Gastrocnemius medialis (tissue), 4 donors: ENCODE measurements around the gene RFT1. TPM values are rescaled to one million over a fixed set of nuclear protein-coding genes. Genes with fewer than 3 reads are reported as not detected.

Experiments used
- ATAC-seq, 2 donors: fragments of 150-250 bp; one replicate each; pipeline ENCODE4 v1.9.1; 2016
- DNase-seq, 2 donors: peaks; one replicate each; pipeline ENCODE4 v3.0.0-alpha.2; 2019
- H3K27ac ChIP-seq, 4 donors: fragments of 200-600 bp; sonication (generic); 1 replicate in 1 of 4; 2 replicates in 3 of 4; pipeline ENCODE4 v1.5.1; 2016 to 2018; ENCODE audit warnings: mild to moderate bottlenecking in 2 of 4, moderate library complexity in 1 of 4
- H3K27me3 ChIP-seq, 3 donors: fragments of 200-600 bp; sonication (generic) in 2 of 3; 1 replicate in 1 of 3; 2 replicates in 2 of 3; pipeline versions ENCODE4 v1.5.1 to v1.6.0; 2016 to 2019; ENCODE audit warnings: mild to moderate bottlenecking in 1 of 3, moderate library complexity in 1 of 3
- H3K36me3 ChIP-seq, 2 donors: fragments of 200-600 bp; sonication (generic) in 1 of 2; one replicate each; pipeline ENCODE4 v1.5.1; 2017 to 2018
- H3K4me1 ChIP-seq, 2 donors: fragments of 200-600 bp; sonication (generic) in 1 of 2; one replicate each; pipeline ENCODE4 v1.5.1; 2016 to 2017; ENCODE audit warnings: mild to moderate bottlenecking in 2 of 2
- H3K4me3 ChIP-seq, 4 donors: fragments of 200-600 bp; sonication (generic) in 3 of 4; 1 replicate in 1 of 4; 2 replicates in 3 of 4; pipeline ENCODE4 v1.5.1; 2016 to 2019; ENCODE audit warnings: mild to moderate bottlenecking in 2 of 4
- H3K9me3 ChIP-seq, 3 donors: fragments of 200-600 bp; sonication (generic) in 2 of 3; 1 replicate in 1 of 3; 2 replicates in 2 of 3; pipeline ENCODE4 v1.5.1; 2016 to 2019
- POLR2A ChIP-seq, 2 donors: fragments of 450-650 bp; IDR thresholded peaks; one replicate each; pipeline ENCODE4 v1.6.1; 2017; ENCODE audit warnings: antibody characterized with exemption in 2 of 2, mild to moderate bottlenecking in 2 of 2, moderate library complexity in 2 of 2
- in situ Hi-C, 4 donors: fragments of 200-750 bp; cut with MboI; loops; one replicate each; pipeline versions ENCODE4 v1.15.0 to v1.8.0; 2017; ENCODE audit warnings: low sequenced_read_pairs in 4 of 4
- intact Hi-C: fragments of 100-400 bp; cut with DNase I; formaldehyde crosslinking; loops from one replicate; pipeline ENCODE4 v1.15.1; 2023; ENCODE audit warnings: low total_unique reads
- total RNA-seq, 4 donors: library from RNA; depleted of rRNA; stranded (reverse); fragments of >200 nt; gene quantifications; one replicate each; pipeline versions ENCODE4 v1.1.0 to v1.2.3, GENCODE V29; 2016
- TF ChIP-seq, protein P1 (sequence below), 5 experiments: fragments of 450-650 bp in 3 of 5; fragments of 200-600 bp in 2 of 5; sonication (generic) in 2 of 5; IDR thresholded peaks in 4 of 5; conservative IDR thresholded peaks in 1 of 5; 1 replicate in 4 of 5; 2 replicates in 1 of 5; pipeline ENCODE4 v1.5.1; 2016 to 2019; ENCODE audit warnings: antibody characterized with exemption in 5 of 5, mild to moderate bottlenecking in 3 of 5, moderate library complexity in 3 of 5

Gene RFT1
- total RNA-seq, 4 donors from 2014 or later, result 2.5 to 5.7 (median 5.2) TPM

DNA sequence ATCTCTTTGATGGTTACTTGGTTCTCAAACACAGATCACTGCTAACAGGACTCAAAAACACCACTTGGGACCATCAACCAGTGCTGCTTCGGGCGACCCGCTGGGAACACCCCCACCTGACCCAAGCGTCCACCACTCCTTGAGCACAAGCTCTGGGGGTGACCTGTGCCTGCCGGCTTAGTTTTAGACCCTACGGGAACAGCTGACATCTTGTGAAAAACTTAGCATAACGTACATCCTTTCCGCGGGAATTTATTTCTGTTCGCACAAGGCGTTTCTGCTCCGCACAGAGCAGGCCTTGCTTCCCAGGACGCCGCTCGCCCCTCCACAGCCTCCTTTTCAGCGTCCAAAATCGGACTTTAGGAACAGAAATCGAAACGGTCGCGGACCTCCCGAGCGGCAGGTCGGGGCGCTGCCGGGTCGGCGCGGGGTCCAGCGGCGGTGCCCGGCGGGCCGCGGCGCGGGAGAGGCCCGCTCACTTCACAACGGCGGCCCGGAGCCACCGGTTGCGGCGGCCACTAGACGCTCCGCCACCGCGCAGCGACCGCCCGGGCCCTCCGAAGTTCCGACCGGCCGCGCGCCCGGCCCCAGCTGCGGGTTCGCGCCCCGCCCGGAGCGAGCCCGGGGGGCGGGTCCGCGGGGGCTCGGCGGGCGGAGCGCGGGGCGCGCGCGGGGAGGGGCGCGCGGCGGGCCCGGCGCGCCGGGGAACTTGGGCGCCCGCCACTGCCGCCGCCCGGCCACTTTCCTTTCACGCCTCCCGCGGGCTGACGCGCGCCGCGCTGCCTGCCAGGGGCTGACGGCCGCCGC is 85.3 kb downstream of the RFT1 start:
- Histone ChIP-seq H3K36me3 (no peaks in the 10 kb centered on the region), H3K27ac (peak overlapping the region; percentile 83 to 88 (median 84)), H3K27me3 (no peaks in the 10 kb centered on the region), H3K9me3 (no peaks in the 10 kb centered on the region), H3K4me1 (peaks cover 16 to 20% of the 10 kb centered on the region in 2 donors), H3K4me3 (peak overlapping the region; percentile 60 to 81 (median 66))
- ATAC-seq, result peak; percentile 13 to 43
- TF ChIP-seq POLR2A (IDR thresholded peaks at IDR 0.05), result peak in 1 of 2 donors; percentile 38
- TF ChIP-seq, protein P1, sequence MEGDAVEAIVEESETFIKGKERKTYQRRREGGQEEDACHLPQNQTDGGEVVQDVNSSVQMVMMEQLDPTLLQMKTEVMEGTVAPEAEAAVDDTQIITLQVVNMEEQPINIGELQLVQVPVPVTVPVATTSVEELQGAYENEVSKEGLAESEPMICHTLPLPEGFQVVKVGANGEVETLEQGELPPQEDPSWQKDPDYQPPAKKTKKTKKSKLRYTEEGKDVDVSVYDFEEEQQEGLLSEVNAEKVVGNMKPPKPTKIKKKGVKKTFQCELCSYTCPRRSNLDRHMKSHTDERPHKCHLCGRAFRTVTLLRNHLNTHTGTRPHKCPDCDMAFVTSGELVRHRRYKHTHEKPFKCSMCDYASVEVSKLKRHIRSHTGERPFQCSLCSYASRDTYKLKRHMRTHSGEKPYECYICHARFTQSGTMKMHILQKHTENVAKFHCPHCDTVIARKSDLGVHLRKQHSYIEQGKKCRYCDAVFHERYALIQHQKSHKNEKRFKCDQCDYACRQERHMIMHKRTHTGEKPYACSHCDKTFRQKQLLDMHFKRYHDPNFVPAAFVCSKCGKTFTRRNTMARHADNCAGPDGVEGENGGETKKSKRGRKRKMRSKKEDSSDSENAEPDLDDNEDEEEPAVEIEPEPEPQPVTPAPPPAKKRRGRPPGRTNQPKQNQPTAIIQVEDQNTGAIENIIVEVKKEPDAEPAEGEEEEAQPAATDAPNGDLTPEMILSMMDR (IDR thresholded peaks at IDR 0.05 in 4 of 5, conservative IDR thresholded peaks at IDR 0.05 in 1 of 5), result peak in 1 of 5 experiments; percentile 7
- in situ Hi-C loops (no loop called here), intact Hi-C loops (loop anchor here (2.0 to 5.0 kb wide), 3 partner anchors 28 to 338 kb away; partner anchors contain the start of genes GLT8D1, RFT1 and SPCS1)
- DNase-seq, result peak; percentile 20 to 53

DNA sequence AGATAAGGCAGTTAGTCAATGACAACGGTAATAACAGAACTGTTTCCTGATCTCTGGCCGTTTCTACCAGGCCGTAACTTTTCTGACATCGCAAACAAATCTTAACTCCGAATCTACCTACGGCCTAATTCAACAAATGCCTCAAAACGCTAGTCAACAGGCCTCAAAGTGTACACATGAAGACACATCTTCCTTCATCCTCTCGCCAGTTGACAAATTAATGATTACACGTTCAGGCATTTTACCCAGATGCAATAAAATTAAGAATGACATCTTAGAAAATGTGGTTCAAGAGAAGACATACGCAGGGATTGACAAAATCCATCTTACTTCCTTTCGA is 85.9 kb downstream of the RFT1 start:
- H3K9me3 ChIP-seq, result no peaks in the 10 kb centered on the region
- in situ Hi-C loops (no loop called here), intact Hi-C loops (loop anchor here (2.0 kb wide), 2 partner anchors 28 to 86 kb away; partner anchors contain the start of gene RFT1)
- H3K27ac ChIP-seq, result peak overlapping the region; percentile 83 to 88 (median 84)
- peak overlapping the region; percentile 60 to 81 (median 66) for H3K4me3 ChIP-seq
- peaks cover 17 to 20% of the 10 kb centered on the region in 2 donors for H3K4me1 ChIP-seq
- no peak for TF ChIP-seq POLR2A (IDR thresholded peaks at IDR 0.05)
- TF ChIP-seq, protein P1 (IDR thresholded peaks at IDR 0.05 in 4 of 5, conservative IDR thresholded peaks at IDR 0.05 in 1 of 5), result no peak
- H3K27me3 ChIP-seq, result no peaks in the 10 kb centered on the region
- ATAC-seq, result no peak
- H3K36me3 ChIP-seq, result no peaks in the 10 kb centered on the region
- DNase-seq, result no peak

DNA sequence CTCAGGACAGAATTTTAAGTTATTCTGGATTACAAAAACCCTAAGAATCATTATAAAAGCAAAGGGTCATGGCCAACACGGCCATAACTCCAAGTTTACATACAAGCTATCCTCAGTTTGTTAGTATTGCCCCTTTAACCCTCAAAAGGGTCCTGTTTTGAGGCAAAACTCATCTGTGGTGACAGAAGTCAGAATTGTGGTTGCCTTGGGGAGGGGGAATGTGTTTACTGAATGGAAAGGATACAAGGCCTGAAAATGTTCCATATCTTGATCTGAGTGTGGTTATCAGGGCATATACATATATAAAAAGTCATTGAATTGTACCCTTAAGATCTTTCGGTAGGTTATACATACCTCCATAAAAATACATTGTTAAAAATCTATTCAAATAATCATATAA is 86.5 kb downstream of the RFT1 start:
- no peaks in the 10 kb centered on the region for H3K27me3 ChIP-seq
- H3K4me1 ChIP-seq, result peaks cover 20 to 21% of the 10 kb centered on the region in 2 donors
- peak overlapping the region in 1 of 4 donors; percentile 83 for H3K27ac ChIP-seq
- intact Hi-C loops, result loop anchor here (2.0 kb wide), 2 partner anchors 29 to 87 kb away; partner anchors contain the start of gene RFT1
- ATAC-seq, result no peak
- H3K36me3 ChIP-seq, result no peaks in the 10 kb centered on the region
- no peak for DNase-seq
- H3K4me3 ChIP-seq, result no peak overlapping the region
- no peak for TF ChIP-seq POLR2A (IDR thresholded peaks at IDR 0.05)
- TF ChIP-seq, protein P1 (IDR thresholded peaks at IDR 0.05 in 4 of 5, conservative IDR thresholded peaks at IDR 0.05 in 1 of 5), result no peak
- in situ Hi-C loops, result no loop called here
- no peaks in the 10 kb centered on the region for H3K9me3 ChIP-seq

DNA sequence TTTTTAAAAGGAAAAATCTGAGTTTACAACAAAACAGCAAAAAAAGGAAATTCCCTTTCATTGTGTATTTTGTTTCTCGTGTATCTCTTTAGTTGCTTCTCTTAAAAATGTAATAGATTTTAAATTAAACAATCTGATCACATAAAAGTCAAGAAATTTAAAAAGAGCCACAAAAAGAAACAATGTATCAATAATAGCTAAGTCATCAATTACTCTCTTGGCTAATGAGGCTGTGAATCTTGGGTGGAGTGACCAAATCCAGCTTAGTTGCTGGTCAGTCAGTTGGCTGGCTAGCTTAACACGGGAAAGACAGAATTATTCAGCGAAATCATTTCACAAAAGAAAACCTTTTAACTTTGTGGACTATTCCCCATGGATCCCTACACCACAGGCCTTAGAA is 87.6 kb downstream of the RFT1 start:
- in situ Hi-C loops, result no loop called here

DNA sequence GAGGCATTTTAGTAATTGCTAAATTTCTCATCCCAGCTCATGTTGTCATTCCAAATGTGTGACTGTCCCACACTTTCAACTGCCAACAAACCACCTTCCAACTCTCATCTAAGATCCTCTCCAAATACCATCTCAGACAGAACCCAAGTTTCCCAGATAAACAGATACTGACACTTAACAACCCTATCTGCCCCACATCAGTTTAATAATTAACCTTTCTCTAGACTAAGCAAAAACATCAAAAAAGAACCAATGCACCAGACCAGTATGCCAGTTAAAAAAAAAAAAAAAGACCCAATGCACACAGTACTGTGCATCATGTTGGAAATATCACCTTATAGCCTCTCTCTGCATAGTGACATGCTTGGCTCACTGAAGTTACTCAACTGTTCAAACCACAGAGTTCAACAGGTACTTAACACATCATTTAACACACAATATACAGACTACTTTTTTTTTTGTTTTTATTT is 89.8 kb downstream of the RFT1 start:
- in situ Hi-C loops (no loop called here), intact Hi-C loops (no loop called here)
- H3K27ac ChIP-seq, result no peak overlapping the region

More for the DNA sequence above, 87.6 kb downstream of the RFT1 start:
- intact Hi-C loops, result no loop called here
- no peaks in the 10 kb centered on the region for H3K9me3 ChIP-seq
- H3K4me1 ChIP-seq, result peaks cover 20 to 22% of the 10 kb centered on the region in 2 donors
- no peaks in the 10 kb centered on the region for H3K27me3 ChIP-seq
- TF ChIP-seq POLR2A (IDR thresholded peaks at IDR 0.05), result no peak
- no peak for ATAC-seq
- DNase-seq, result no peak
- no peak overlapping the region for H3K4me3 ChIP-seq
- H3K27ac ChIP-seq, result no peak overlapping the region
- H3K36me3 ChIP-seq, result no peaks in the 10 kb centered on the region

More for the DNA sequence above, 89.8 kb downstream of the RFT1 start:
- H3K9me3 ChIP-seq, result no peaks in the 10 kb centered on the region
- H3K36me3 ChIP-seq, result no peaks in the 10 kb centered on the region
- ATAC-seq (no peak), DNase-seq (no peak)
- H3K27me3 ChIP-seq, result no peaks in the 10 kb centered on the region
- no peak overlapping the region for H3K4me3 ChIP-seq
- peaks cover 16 to 20% of the 10 kb centered on the region in 2 donors for H3K4me1 ChIP-seq
- TF ChIP-seq POLR2A (IDR thresholded peaks at IDR 0.05), result no peak
- TF ChIP-seq, protein P1 (IDR thresholded peaks at IDR 0.05 in 4 of 5, conservative IDR thresholded peaks at IDR 0.05 in 1 of 5), result no peak
